ENCODE data around the gene FABP1.

The FABP1 gene

GRCh38 chr2:88136817-88137216 lies 9.0 kb upstream of the FABP1 start:
- DNase-seq = no peak

GRCh38 chr2:88133875-88134274 lies 6.0 kb upstream of the FABP1 start:
- no peak for DNase-seq

- DNase-seq = no peak
Measured at GRCh38 chr2:88131999-88132368, 4.1 kb upstream of the FABP1 start.

- no peak for DNase-seq
Measured at GRCh38 chr2:88131201-88131998, 3.5 kb upstream of the FABP1 start.

GRCh38 chr2:88129313-88129959 lies 1.6 kb upstream of the FABP1 start:
- no peak for DNase-seq

- no peak for DNase-seq
Measured at GRCh38 chr2:88128654-88129312, 921 bp upstream of the FABP1 start.

- DNase-seq = no peak
Measured at GRCh38 chr2:88127638-88127887, 299 bp downstream of the FABP1 start.

GRCh38 chr2:88126772-88127637 lies 857 bp downstream of the FABP1 start:
- no peak for DNase-seq

GRCh38 chr2:88125924-88126771 lies 1.7 kb downstream of the FABP1 start:
- DNase-seq = no peak

- DNase-seq = no peak
Measured at GRCh38 chr2:88125344-88125923, 2.4 kb downstream of the FABP1 start.

- DNase-seq = no peak
Measured at GRCh38 chr2:88123975-88124917, 3.6 kb downstream of the FABP1 start.

GRCh38 chr2:88123164-88123974 lies 4.5 kb downstream of the FABP1 start:
- DNase-seq = no peak

GRCh38 chr2:88122141-88122884 lies 5.5 kb downstream of the FABP1 start:
- no peak for DNase-seq

GRCh38 chr2:88121678-88122077 lies 6.2 kb downstream of the FABP1 start:
- DNase-seq = no peak

GRCh38 chr2:88117973-88118372 lies 9.9 kb downstream of the FABP1 start:
- no peak for DNase-seq

GRCh38 chr2:88116669-88117432 lies 11.0 kb downstream of the FABP1 start:
- no peak for DNase-seq

- DNase-seq = no peak
Measured at GRCh38 chr2:88115825-88116518, 11.9 kb downstream of the FABP1 start.

- DNase-seq = no peak
Measured at GRCh38 chr2:88114889-88115288, 13.0 kb downstream of the FABP1 start.

All from amniotic stem cell (primary cell).